ENCODE measurements around the gene SYT12.

SYT12 gene

GRCh38 chr11:67090717-67091116, 67.8 kb downstream of the SYT12 start:
- Histone ChIP-seq H3K9ac (ENCODE audit: low read depth, low read length, poor library complexity, severe bottlenecking) (no peak overlapping the region), H3K4me1 (ENCODE audit: insufficient read depth, low read length, poor library complexity, severe bottlenecking) (no peaks in the 10 kb centered on the region), H3K36me3 (ENCODE audit: insufficient read depth, low read length) (no peaks in the 10 kb centered on the region), H3K9me2 (replicated peaks; ENCODE audit: low read depth, low read length) (no peaks in the 10 kb centered on the region), H3K79me2 (ENCODE audit: insufficient read depth, low read length) (no peaks in the 10 kb centered on the region), H3K9me3 (ENCODE audit: insufficient read depth, low read depth, low read length) (no peaks in the 10 kb centered on the region), H3F3A (ENCODE audit: low read depth) (no peaks in the 10 kb centered on the region), H3K27me3 (ENCODE audit: insufficient read depth, low read length, poor library complexity, severe bottlenecking) (no peaks in the 10 kb centered on the region), H4K20me1 (ENCODE audit: insufficient read depth, low read length, poor library complexity, severe bottlenecking) (no peaks in the 10 kb centered on the region), H2AFZ (ENCODE audit: low read length) (no peak overlapping the region), H3K4me2 (ENCODE audit: low read depth, low read length, poor library complexity, severe bottlenecking) (no peak overlapping the region), H3K4me3 (ENCODE audit: low read length, poor library complexity, severe bottlenecking) (no peak overlapping the region)
- no peak for TF ChIP-seq EZH2phosphoT487 (IDR thresholded peaks at IDR 0.05; ENCODE audit: borderline replicate concordance)
- TF ChIP-seq CTCF (conservative IDR thresholded peaks at IDR 0.05; ENCODE audit: low read length), result no peak

- no peaks in the 10 kb centered on the region for H3K79me2 ChIP-seq (ENCODE audit: insufficient read depth, low read length)
- no peaks in the 10 kb centered on the region for H3K9me2 ChIP-seq (replicated peaks; ENCODE audit: low read depth, low read length)
- H3F3A ChIP-seq (ENCODE audit: low read depth), result no peaks in the 10 kb centered on the region
- H3K9me3 ChIP-seq (ENCODE audit: insufficient read depth, low read depth, low read length), result no peaks in the 10 kb centered on the region
- no peak overlapping the region for H3K4me3 ChIP-seq (ENCODE audit: low read length, poor library complexity, severe bottlenecking)
- no peaks in the 10 kb centered on the region for H3K36me3 ChIP-seq (ENCODE audit: insufficient read depth, low read length)
- TF ChIP-seq EZH2phosphoT487 (IDR thresholded peaks at IDR 0.05; ENCODE audit: borderline replicate concordance) (no peak), CTCF (conservative IDR thresholded peaks at IDR 0.05; ENCODE audit: low read length) (no peak; the same call in 1 of the 2 replicates)
- no peak overlapping the region for H3K9ac ChIP-seq (ENCODE audit: low read depth, low read length, poor library complexity, severe bottlenecking)
- no peaks in the 10 kb centered on the region for H3K27me3 ChIP-seq (ENCODE audit: insufficient read depth, low read length, poor library complexity, severe bottlenecking)
- no peaks in the 10 kb centered on the region for H4K20me1 ChIP-seq (ENCODE audit: insufficient read depth, low read length, poor library complexity, severe bottlenecking)
- no peak overlapping the region for H2AFZ ChIP-seq (ENCODE audit: low read length)
- H3K4me1 ChIP-seq (ENCODE audit: insufficient read depth, low read length, poor library complexity, severe bottlenecking), result peaks cover 8% of the 10 kb centered on the region
- no peak overlapping the region for H3K4me2 ChIP-seq (ENCODE audit: low read depth, low read length, poor library complexity, severe bottlenecking)
Observed at GRCh38 chr11:67095214-67095507, 72.2 kb downstream of the SYT12 start.

DNA sequence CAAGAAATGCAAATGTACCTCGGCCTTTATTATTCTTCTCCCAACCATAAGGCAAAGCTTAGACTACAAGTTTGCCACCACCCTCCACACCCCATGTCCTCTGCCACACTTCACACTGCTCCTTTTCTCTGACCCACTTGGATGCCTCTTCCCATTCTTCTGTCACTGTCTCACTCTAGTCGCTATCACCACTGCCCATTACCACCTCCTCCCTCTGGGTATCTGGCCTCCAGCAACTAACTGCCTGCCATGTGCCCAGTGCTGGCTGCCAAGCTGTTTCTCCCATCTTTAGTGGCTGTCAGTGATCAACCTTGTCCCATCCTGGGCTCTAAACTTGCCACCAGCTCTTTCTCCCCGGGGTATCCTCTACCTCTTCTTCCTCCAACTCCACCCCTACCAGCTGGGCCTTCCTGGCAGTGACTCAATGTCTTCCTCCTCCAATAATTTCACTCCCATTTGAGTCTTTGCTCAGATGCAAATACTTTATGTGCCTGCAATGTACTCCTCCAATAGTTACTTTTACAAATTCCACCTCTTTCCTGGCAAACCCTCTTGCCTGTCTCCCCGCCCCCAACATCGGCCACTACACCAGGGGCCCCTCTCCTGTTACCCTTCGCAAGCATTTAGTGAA, 76.0 kb downstream of the SYT12 start:
- no peaks in the 10 kb centered on the region for H4K20me1 ChIP-seq (ENCODE audit: insufficient read depth, low read length, poor library complexity, severe bottlenecking)
- H3K9me2 ChIP-seq (replicated peaks; ENCODE audit: low read depth, low read length), result no peaks in the 10 kb centered on the region
- H3K9ac ChIP-seq (ENCODE audit: low read depth, low read length, poor library complexity, severe bottlenecking), result no peak overlapping the region
- H3K9me3 ChIP-seq (ENCODE audit: insufficient read depth, low read depth, low read length), result no peaks in the 10 kb centered on the region
- H3F3A ChIP-seq (ENCODE audit: low read depth), result no peaks in the 10 kb centered on the region
- no peak for TF ChIP-seq CTCF (conservative IDR thresholded peaks at IDR 0.05; ENCODE audit: low read length)
- no peak for TF ChIP-seq EZH2phosphoT487 (IDR thresholded peaks at IDR 0.05; ENCODE audit: borderline replicate concordance)
- H3K36me3 ChIP-seq (ENCODE audit: insufficient read depth, low read length), result no peaks in the 10 kb centered on the region
- no peaks in the 10 kb centered on the region for H3K27me3 ChIP-seq (ENCODE audit: insufficient read depth, low read length, poor library complexity, severe bottlenecking)
- no peak overlapping the region; the same call in 1 of the 2 replicates for H2AFZ ChIP-seq (ENCODE audit: low read length)
- no peaks in the 10 kb centered on the region for H3K79me2 ChIP-seq (ENCODE audit: insufficient read depth, low read length)
- H3K4me1 ChIP-seq (ENCODE audit: insufficient read depth, low read length, poor library complexity, severe bottlenecking), result peaks cover 20% of the 10 kb centered on the region
- no peak overlapping the region for H3K4me3 ChIP-seq (ENCODE audit: low read length, poor library complexity, severe bottlenecking)
- no peak overlapping the region for H3K4me2 ChIP-seq (ENCODE audit: low read depth, low read length, poor library complexity, severe bottlenecking)

Data from Loucy (cell line).